Thyroid gland (tissue), 4 donors: ENCODE results near the gene RAP1GAP. TPM values are rescaled to one million over a fixed set of nuclear protein-coding genes. Genes with fewer than 3 reads are reported as not detected.

ENCODE experiments used
- DNase-seq, 2 donors: peaks; one replicate each; pipeline ENCODE4 v3.0.0-alpha.2; 2019
- H3K27ac ChIP-seq, 3 donors: fragments of 200-600 bp; sonication (generic); 1 replicate in 2 of 3; 2 replicates in 1 of 3; pipeline ENCODE4 v1.5.1; 2016 to 2019; ENCODE audit warnings: mild to moderate bottlenecking in 1 of 3, moderate library complexity in 1 of 3
- H3K27me3 ChIP-seq: fragments of 200-600 bp; sonication (generic); one replicate; pipeline ENCODE4 v1.5.1; 2019
- H3K36me3 ChIP-seq, 2 donors: fragments of 200-600 bp; sonication (generic); one replicate each; pipeline ENCODE4 v1.5.1; 2016 to 2019
- H3K4me1 ChIP-seq, 2 donors: fragments of 200-600 bp; sonication (generic); one replicate each; pipeline ENCODE4 v1.5.1; 2017 to 2019
- H3K4me3 ChIP-seq, 3 donors: fragments of 200-600 bp; sonication (generic); replicated peaks in 1 of 3; 1 replicate in 2 of 3; 2 replicates in 1 of 3; pipeline ENCODE4 v1.5.1; 2016; ENCODE audit warnings: mild to moderate bottlenecking in 1 of 3
- H3K9me3 ChIP-seq: fragments of 200-600 bp; sonication (generic); one replicate; pipeline ENCODE4 v1.5.1; 2017
- POLR2A ChIP-seq, 2 donors: fragments of 450-650 bp; IDR thresholded peaks; one replicate each; pipeline ENCODE4 v1.6.1; 2017; ENCODE audit warnings: antibody characterized with exemption in 2 of 2, mild to moderate bottlenecking in 2 of 2, moderate library complexity in 1 of 2
- WGBS, 2 donors: methylation state at CpG; one replicate each; pipeline ENCODE4 v1.1.5; 2017; 5-methylcytosine and 5-hydroxymethylcytosine counted together
- intact Hi-C: fragments of 100-400 bp; cut with DNase I; formaldehyde crosslinking; loops from one replicate; pipeline ENCODE4 v1.15.1; 2023
- total RNA-seq, 4 donors: library from RNA; depleted of rRNA; stranded (reverse); fragments of >200 nt; gene quantifications; one replicate each; pipeline ENCODE4 v1.2.3, GENCODE V29; 2016
- TF ChIP-seq, protein P1 (sequence below), 6 experiments: fragments of 200-600 bp in 3 of 6; fragments of 450-650 bp in 3 of 6; sonication (generic) in 3 of 6; IDR thresholded peaks; one replicate each; pipeline ENCODE4 v1.5.1; 2016 to 2019; ENCODE audit warnings: antibody characterized with exemption in 6 of 6, mild to moderate bottlenecking in 2 of 6, inconsistent platforms in 1 of 6, moderate library complexity in 1 of 6

RAP1GAP gene
- total RNA-seq, 4 donors from 2014 or later = 256 to 588 (median 506) TPM

DNA sequence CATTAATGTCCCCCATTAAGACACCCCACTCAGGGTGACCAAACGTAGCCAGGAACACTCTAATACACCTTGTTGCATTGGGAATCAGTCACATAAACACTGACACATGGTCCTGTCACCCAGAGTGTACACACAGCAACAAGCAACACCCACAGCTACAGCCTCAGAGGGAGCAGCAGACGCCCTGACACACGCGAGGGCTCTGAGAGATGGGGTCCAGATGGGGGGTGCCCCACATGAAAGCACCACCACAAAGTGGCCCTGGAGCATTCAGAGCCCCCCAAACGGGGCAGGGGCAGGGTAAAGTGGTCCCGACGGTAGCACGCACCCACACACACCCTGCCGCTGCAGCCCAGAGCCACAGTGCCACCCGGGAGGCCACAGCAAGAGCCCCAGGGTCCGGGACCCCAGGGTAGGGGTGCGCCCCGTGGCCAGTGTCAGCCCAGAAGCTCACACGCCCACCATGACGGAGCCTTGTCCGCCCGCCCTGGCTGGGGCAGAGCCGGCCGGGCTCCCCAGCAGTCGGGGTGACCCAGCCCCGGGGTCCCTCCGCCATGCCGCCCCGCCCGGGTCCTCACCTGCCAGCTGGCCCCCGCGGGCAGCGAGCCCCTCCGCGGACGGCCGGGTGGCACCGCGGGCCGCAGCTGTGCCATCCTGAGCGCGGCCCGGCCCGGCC lies 47.3 kb downstream of the RAP1GAP start:
- intact Hi-C loops = no loop called here
- Histone ChIP-seq H3K27me3 (no peaks in the 10 kb centered on the region), H3K9me3 (no peaks in the 10 kb centered on the region), H3K4me1 (peaks cover 54 to 58% of the 10 kb centered on the region in 2 donors), H3K27ac (peak overlapping the region; percentile 77 to 94 (median 90)), H3K36me3 (peaks cover 9 to 21% of the 10 kb centered on the region in 2 donors), H3K4me3 (peak overlapping the region; percentile 33 to 53 (median 45))
- 20 to 33% methylated on average over 5 to 9 of the region's 39 CpGs for WGBS, 2 donors
- no peak for TF ChIP-seq POLR2A (IDR thresholded peaks at IDR 0.05)
- no peak for DNase-seq

GRCh38 chr1:21621051-21621450 lies 48.1 kb downstream of the RAP1GAP start:
- Histone ChIP-seq H3K4me1 (peaks cover 53 to 58% of the 10 kb centered on the region in 2 donors), H3K27me3 (no peaks in the 10 kb centered on the region), H3K36me3 (peaks cover 18 to 29% of the 10 kb centered on the region in 2 donors), H3K9me3 (no peaks in the 10 kb centered on the region), H3K4me3 (peak overlapping the region; percentile 33 to 53 (median 45)), H3K27ac (peak overlapping the region; percentile 77 to 94 (median 90))
- intact Hi-C loops = no loop called here
- WGBS, 2 donors = 38 to 47% methylated on average over 6 to 7 of the region's 7 CpGs
- TF ChIP-seq POLR2A (IDR thresholded peaks at IDR 0.05) = no peak
- TF ChIP-seq, protein P1, sequence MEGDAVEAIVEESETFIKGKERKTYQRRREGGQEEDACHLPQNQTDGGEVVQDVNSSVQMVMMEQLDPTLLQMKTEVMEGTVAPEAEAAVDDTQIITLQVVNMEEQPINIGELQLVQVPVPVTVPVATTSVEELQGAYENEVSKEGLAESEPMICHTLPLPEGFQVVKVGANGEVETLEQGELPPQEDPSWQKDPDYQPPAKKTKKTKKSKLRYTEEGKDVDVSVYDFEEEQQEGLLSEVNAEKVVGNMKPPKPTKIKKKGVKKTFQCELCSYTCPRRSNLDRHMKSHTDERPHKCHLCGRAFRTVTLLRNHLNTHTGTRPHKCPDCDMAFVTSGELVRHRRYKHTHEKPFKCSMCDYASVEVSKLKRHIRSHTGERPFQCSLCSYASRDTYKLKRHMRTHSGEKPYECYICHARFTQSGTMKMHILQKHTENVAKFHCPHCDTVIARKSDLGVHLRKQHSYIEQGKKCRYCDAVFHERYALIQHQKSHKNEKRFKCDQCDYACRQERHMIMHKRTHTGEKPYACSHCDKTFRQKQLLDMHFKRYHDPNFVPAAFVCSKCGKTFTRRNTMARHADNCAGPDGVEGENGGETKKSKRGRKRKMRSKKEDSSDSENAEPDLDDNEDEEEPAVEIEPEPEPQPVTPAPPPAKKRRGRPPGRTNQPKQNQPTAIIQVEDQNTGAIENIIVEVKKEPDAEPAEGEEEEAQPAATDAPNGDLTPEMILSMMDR (IDR thresholded peaks at IDR 0.05) = no peak
- DNase-seq = peak in 1 of 2 donors; percentile 59

DNA sequence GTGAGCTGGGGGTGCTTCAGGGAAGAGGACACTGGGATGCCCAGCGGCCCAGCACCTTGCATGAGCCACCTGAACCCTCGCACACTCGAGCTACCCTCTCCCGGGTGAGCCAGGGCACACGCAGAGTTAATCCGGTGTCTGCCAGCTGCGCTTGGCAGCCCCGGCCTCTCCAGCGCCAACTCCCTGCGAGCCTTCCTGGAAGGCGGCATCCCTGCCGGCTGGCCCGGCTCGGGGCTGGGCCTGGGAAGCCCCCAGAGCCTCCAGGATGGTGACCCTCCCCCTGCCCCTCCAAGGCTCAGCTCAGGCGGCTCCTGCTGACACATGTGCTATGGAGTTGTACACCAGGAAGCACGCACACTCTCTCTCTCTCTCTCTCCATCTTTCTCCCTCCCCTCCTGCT lies 48.7 kb downstream of the RAP1GAP start:
- peaks cover 48 to 54% of the 10 kb centered on the region in 2 donors for H3K4me1 ChIP-seq
- intact Hi-C loops = no loop called here
- H3K36me3 ChIP-seq = peaks cover 22 to 26% of the 10 kb centered on the region in 2 donors
- H3K4me3 ChIP-seq = peak overlapping the region; percentile 21 to 53 (median 45)
- no peaks in the 10 kb centered on the region for H3K27me3 ChIP-seq
- TF ChIP-seq, protein P1 (IDR thresholded peaks at IDR 0.05) = no peak
- TF ChIP-seq POLR2A (IDR thresholded peaks at IDR 0.05) = peak in 1 of 2 donors; percentile 23
- no peaks in the 10 kb centered on the region for H3K9me3 ChIP-seq
- peak; percentile 64 to 68 for DNase-seq
- WGBS, 2 donors = 4 to 9% methylated on average over 5 to 11 of the region's 16 CpGs
- H3K27ac ChIP-seq = peak overlapping the region; percentile 77 to 94 (median 90)

GRCh38 chr1:21620011-21620410 lies 49.1 kb downstream of the RAP1GAP start:
- H3K36me3 ChIP-seq = peaks cover 22 to 26% of the 10 kb centered on the region in 2 donors
- intact Hi-C loops = no loop called here
- peaks cover 43 to 49% of the 10 kb centered on the region in 2 donors for H3K4me1 ChIP-seq
- no peaks in the 10 kb centered on the region for H3K9me3 ChIP-seq
- peak; percentile 56 to 64 for DNase-seq
- peak overlapping the region; percentile 21 to 53 (median 45) for H3K4me3 ChIP-seq
- H3K27ac ChIP-seq = peak overlapping the region; percentile 77 to 94 (median 90)
- 27 to 36% methylated on average over 7 to 9 of the region's 12 CpGs for WGBS, 2 donors
- no peaks in the 10 kb centered on the region for H3K27me3 ChIP-seq
- no peak for TF ChIP-seq POLR2A (IDR thresholded peaks at IDR 0.05)
- TF ChIP-seq, protein P1 (IDR thresholded peaks at IDR 0.05) = no peak

- H3K27ac ChIP-seq = peak overlapping the region; percentile 77 to 94 (median 90)
- H3K36me3 ChIP-seq = peaks cover 22 to 30% of the 10 kb centered on the region in 2 donors
- intact Hi-C loops = no loop called here
- TF ChIP-seq, protein P1 (IDR thresholded peaks at IDR 0.05) = no peak
- TF ChIP-seq POLR2A (IDR thresholded peaks at IDR 0.05) = no peak
- H3K9me3 ChIP-seq = no peaks in the 10 kb centered on the region
- H3K27me3 ChIP-seq = no peaks in the 10 kb centered on the region
- peaks cover 38 to 44% of the 10 kb centered on the region in 2 donors for H3K4me1 ChIP-seq
- no peak for DNase-seq
- WGBS, 2 donors = 54 to 69% methylated on average over 6 of the region's 7 CpGs
- peak overlapping the region in 1 of 3 donors; percentile 53 for H3K4me3 ChIP-seq
These were observed 49.7 kb downstream of the RAP1GAP start for GRCh38 chr1:21619375-21619947.
